Upper lobe of left lung (tissue), 6 donors: Measurements from ENCODE around the gene CDK5R1. TPM values are rescaled to one million over a fixed set of nuclear protein-coding genes. Genes with fewer than 3 reads are reported as not detected.
A peak's percentile ranks its signal among the peaks of the same experiment; 100 is the strongest.
"Not testable (repeated sequence)": the region's sequence is repeated elsewhere in the genome, so short reads cannot be mapped to it uniquely, and the experiment has no call there.

Experiments used
- ATAC-seq, 2 donors: fragments of 200-7000 bp; cut with Tn5 transposase; one replicate each; pipeline ENCODE4 v1.9.1; 2022; ENCODE audit warnings: mild to moderate bottlenecking in 2 of 2, moderate library complexity in 2 of 2; ENCODE audit not compliant: low FRiP score in 2 of 2
- DNase-seq, 2 donors: peaks; one replicate each; pipeline ENCODE4 v3.0.0-alpha.2; 2019 to 2020
- H3K27ac ChIP-seq, 4 donors: fragments of 200-600 bp; sonication (generic); one replicate each; pipeline ENCODE4 v1.5.1; 2016 to 2019
- H3K27me3 ChIP-seq, 4 donors: fragments of 200-600 bp; sonication (generic); one replicate each; pipeline ENCODE4 v1.5.1; 2017 to 2019
- H3K36me3 ChIP-seq, 4 donors: fragments of 200-600 bp; sonication (generic); one replicate each; pipeline ENCODE4 v1.5.1; 2016 to 2019
- H3K4me1 ChIP-seq, 4 donors: fragments of 200-600 bp; sonication (generic); one replicate each; pipeline ENCODE4 v1.5.1; 2018 to 2019
- H3K4me3 ChIP-seq, 4 donors: fragments of 200-600 bp; sonication (generic); one replicate each; pipeline ENCODE4 v1.5.1; 2017 to 2019; ENCODE audit warnings: mild to moderate bottlenecking in 2 of 4, moderate library complexity in 1 of 4
- H3K9me3 ChIP-seq, 4 donors: fragments of 200-600 bp; sonication (generic); one replicate each; pipeline ENCODE4 v1.5.1; 2018 to 2019
- EP300 ChIP-seq, 4 donors: sonication (generic); formaldehyde crosslinking; IDR thresholded peaks; one replicate each; pipeline ENCODE4 v1.5.1; 2017; ENCODE audit warnings: antibody characterized with exemption in 4 of 4, control low read depth in 2 of 4
- POLR2A ChIP-seq, 4 donors: fragments of 450-650 bp; IDR thresholded peaks; one replicate each; pipeline ENCODE4 v1.5.1; 2016 to 2017; ENCODE audit warnings: antibody characterized with exemption in 4 of 4, mild to moderate bottlenecking in 2 of 4
- POLR2AphosphoS5 ChIP-seq, 2 donors: sonication (generic); formaldehyde crosslinking; IDR thresholded peaks; one replicate each; pipeline ENCODE4 v1.5.1; 2017; ENCODE audit warnings: antibody characterized with exemption in 2 of 2
- WGBS, 2 donors: methylation state at CpG; one replicate each; pipeline ENCODE4 v1.1.5; 2017 to 2018; 5-methylcytosine and 5-hydroxymethylcytosine counted together
- total RNA-seq, 6 donors: library from RNA; depleted of rRNA in 4 of 6; stranded (reverse); fragments of >200 nt in 4 of 6; gene quantifications; one replicate each; pipeline versions ENCODE4 v1.1.0 to v1.2.1, GENCODE V29; 2016 to 2021
- TF ChIP-seq, protein P1 (sequence below), 6 experiments: fragments of 450-650 bp in 4 of 6; fragments of 200-600 bp in 2 of 6; sonication (generic) in 2 of 6; IDR thresholded peaks; one replicate each; pipeline ENCODE4 v1.5.1; 2016 to 2019; ENCODE audit warnings: antibody characterized with exemption in 6 of 6
- donor health status: DM: no; HTN: no; CAD: no; lungs with moderate emphysema.
- donor health status: DM: no; HTN: yes; CAD: no; lungs with severe emphysema.

Gene CDK5R1
- total RNA-seq, 6 donors from 2014 or later = 0.76 to 3.1 (median 1.5) TPM

GRCh38 chr17:32445074-32445415 is 41.7 kb upstream of the CDK5R1 start:
- H3K36me3 ChIP-seq = peaks cover 4 to 35% (median 18%) of the 10 kb centered on the region in 4 donors
- TF ChIP-seq POLR2A (IDR thresholded peaks at IDR 0.05) (peak in 1 of 4 donors; percentile 15), POLR2AphosphoS5 (IDR thresholded peaks at IDR 0.05) (no peak), EP300 (IDR thresholded peaks at IDR 0.05) (no peak)
- TF ChIP-seq, protein P1, sequence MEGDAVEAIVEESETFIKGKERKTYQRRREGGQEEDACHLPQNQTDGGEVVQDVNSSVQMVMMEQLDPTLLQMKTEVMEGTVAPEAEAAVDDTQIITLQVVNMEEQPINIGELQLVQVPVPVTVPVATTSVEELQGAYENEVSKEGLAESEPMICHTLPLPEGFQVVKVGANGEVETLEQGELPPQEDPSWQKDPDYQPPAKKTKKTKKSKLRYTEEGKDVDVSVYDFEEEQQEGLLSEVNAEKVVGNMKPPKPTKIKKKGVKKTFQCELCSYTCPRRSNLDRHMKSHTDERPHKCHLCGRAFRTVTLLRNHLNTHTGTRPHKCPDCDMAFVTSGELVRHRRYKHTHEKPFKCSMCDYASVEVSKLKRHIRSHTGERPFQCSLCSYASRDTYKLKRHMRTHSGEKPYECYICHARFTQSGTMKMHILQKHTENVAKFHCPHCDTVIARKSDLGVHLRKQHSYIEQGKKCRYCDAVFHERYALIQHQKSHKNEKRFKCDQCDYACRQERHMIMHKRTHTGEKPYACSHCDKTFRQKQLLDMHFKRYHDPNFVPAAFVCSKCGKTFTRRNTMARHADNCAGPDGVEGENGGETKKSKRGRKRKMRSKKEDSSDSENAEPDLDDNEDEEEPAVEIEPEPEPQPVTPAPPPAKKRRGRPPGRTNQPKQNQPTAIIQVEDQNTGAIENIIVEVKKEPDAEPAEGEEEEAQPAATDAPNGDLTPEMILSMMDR (IDR thresholded peaks at IDR 0.05) = no peak
- peak in 1 of 2 donors; percentile 31 for DNase-seq
- H3K9me3 ChIP-seq = no peaks in the 10 kb centered on the region
- peak overlapping the region; percentile 67 to 93 (median 84) for H3K4me3 ChIP-seq
- peaks cover 18 to 32% (median 23%) of the 10 kb centered on the region in 4 donors for H3K4me1 ChIP-seq
- peak; percentile 77 to 78 for ATAC-seq
- no peaks in the 10 kb centered on the region for H3K27me3 ChIP-seq
- H3K27ac ChIP-seq = peak overlapping the region; percentile 86 to 91 (median 86)
- 1 to 2% methylated on average over 6 to 13 of the region's 14 CpGs for WGBS, 2 donors

DNA sequence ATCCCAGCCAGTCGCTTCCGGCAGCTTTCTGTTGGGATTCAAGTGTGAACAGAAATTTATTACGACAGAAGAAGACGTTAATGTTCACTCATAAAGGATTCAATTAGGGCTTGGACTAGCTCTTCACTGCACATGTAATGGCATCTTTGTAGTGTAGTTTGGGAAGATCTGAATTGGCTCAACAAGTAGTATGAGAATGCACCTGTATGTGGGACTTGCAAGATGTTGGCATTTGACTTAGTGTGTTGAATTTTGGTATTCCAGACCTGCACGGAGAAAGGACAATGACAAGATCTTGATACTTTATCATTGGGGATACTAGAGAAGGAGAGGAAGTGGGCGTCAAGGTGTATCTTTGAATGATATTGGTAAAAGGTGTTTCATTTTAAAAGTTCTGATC is 41.3 kb upstream of the CDK5R1 start:
- Histone ChIP-seq H3K4me3 (peak overlapping the region; percentile 67 to 93 (median 84)), H3K4me1 (peaks cover 18 to 32% (median 23%) of the 10 kb centered on the region in 4 donors), H3K27me3 (no peaks in the 10 kb centered on the region), H3K36me3 (peaks cover 4 to 40% (median 18%) of the 10 kb centered on the region in 4 donors), H3K27ac (peak overlapping the region in 3 of 4 donors; percentile 86 to 91 (median 86)), H3K9me3 (no peaks in the 10 kb centered on the region)
- no peak for ATAC-seq
- TF ChIP-seq POLR2A (IDR thresholded peaks at IDR 0.05) (peak in 1 of 4 donors; percentile 1), EP300 (IDR thresholded peaks at IDR 0.05) (no peak)
- 15 to 21% methylated on average over 6 of the region's 6 CpGs for WGBS, 2 donors
- no peak for DNase-seq

GRCh38 chr17:32445971-32446370 is 40.8 kb upstream of the CDK5R1 start:
- H3K36me3 ChIP-seq = peaks cover 4 to 44% (median 22%) of the 10 kb centered on the region in 4 donors
- H3K27ac ChIP-seq = no peak overlapping the region
- peak overlapping the region in 1 of 4 donors; percentile 83 for H3K4me3 ChIP-seq
- DNase-seq (no peak), ATAC-seq (no peak)
- no peaks in the 10 kb centered on the region for H3K9me3 ChIP-seq
- 44 to 67% methylated on average over 2 of the region's 2 CpGs for WGBS, 2 donors
- TF ChIP-seq POLR2A (IDR thresholded peaks at IDR 0.05) (no peak), POLR2AphosphoS5 (IDR thresholded peaks at IDR 0.05) (no peak)
- no peaks in the 10 kb centered on the region for H3K27me3 ChIP-seq
- H3K4me1 ChIP-seq = peaks cover 18 to 32% (median 23%) of the 10 kb centered on the region in 4 donors

DNA sequence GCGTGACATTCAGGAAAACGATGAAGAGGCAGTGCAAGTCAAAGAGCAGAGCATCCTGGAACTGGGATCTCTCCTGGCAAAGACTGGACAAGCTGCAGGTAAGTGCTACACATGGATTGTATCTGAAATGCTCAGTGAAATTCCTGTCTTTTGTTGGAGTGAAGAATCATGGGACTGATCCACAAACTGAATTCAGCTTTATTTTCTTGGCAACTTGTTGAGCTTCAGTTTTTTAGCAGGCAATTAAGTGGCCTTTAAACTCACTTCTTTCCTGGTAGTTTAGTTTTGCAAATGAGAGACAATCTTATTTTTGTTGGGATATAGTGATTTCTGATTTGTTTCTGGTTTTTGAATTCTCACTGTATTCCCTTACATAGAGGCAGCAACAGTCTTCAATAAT is 39.8 kb upstream of the CDK5R1 start:
- Histone ChIP-seq H3K4me3 (no peak overlapping the region), H3K36me3 (peaks cover 7 to 54% (median 30%) of the 10 kb centered on the region in 4 donors), H3K9me3 (no peaks in the 10 kb centered on the region), H3K27me3 (no peaks in the 10 kb centered on the region), H3K4me1 (peaks cover 18 to 32% (median 23%) of the 10 kb centered on the region in 4 donors), H3K27ac (no peak overlapping the region)
- ATAC-seq (no peak), DNase-seq (no peak)
- TF ChIP-seq, protein P1 (IDR thresholded peaks at IDR 0.05) = no peak
- TF ChIP-seq POLR2A (IDR thresholded peaks at IDR 0.05) (no peak), EP300 (IDR thresholded peaks at IDR 0.05) (no peak), POLR2AphosphoS5 (IDR thresholded peaks at IDR 0.05) (no peak)
- 87 to 89% methylated on average over 2 of the region's 2 CpGs for WGBS, 2 donors

GRCh38 chr17:32449963-32450362 is 36.8 kb upstream of the CDK5R1 start:
- DNase-seq (no peak), ATAC-seq (no peak)
- peaks cover 12 to 26% (median 17%) of the 10 kb centered on the region in 4 donors for H3K4me1 ChIP-seq
- H3K36me3 ChIP-seq = peaks cover 17 to 84% (median 51%) of the 10 kb centered on the region in 4 donors
- no peaks in the 10 kb centered on the region for H3K9me3 ChIP-seq
- no peak overlapping the region for H3K27ac ChIP-seq
- H3K27me3 ChIP-seq = no peaks in the 10 kb centered on the region
- H3K4me3 ChIP-seq = no peak overlapping the region
- TF ChIP-seq, protein P1 (IDR thresholded peaks at IDR 0.05) = no peak
- TF ChIP-seq POLR2AphosphoS5 (IDR thresholded peaks at IDR 0.05) (no peak), POLR2A (IDR thresholded peaks at IDR 0.05) (no peak), EP300 (IDR thresholded peaks at IDR 0.05) (no peak)
- 90 to 99% methylated on average over 5 of the region's 5 CpGs for WGBS, 2 donors

- not testable (repeated sequence) for DNase-seq, H3K27me3 ChIP-seq, H3K4me3 ChIP-seq, H3K27ac ChIP-seq, H3K9me3 ChIP-seq, ATAC-seq
- peaks cover 20 to 88% (median 53%) of the 10 kb centered on the region in 4 donors for H3K36me3 ChIP-seq
- 95 to 97% methylated on average over 6 of the region's 6 CpGs for WGBS, 2 donors
- H3K4me1 ChIP-seq = peaks cover 12 to 23% (median 15%) of the 10 kb centered on the region in 4 donors
Observed at GRCh38 chr17:32450379-32450778, 36.4 kb upstream of the CDK5R1 start.
